Activated gamma-delta T cell treated with Interleukin-2 at 50 U/mL for 16 hours (primary cell): ENCODE data around the gene TPRG1L.
"Not testable (repeated sequence)": the region's sequence is repeated elsewhere in the genome, so short reads cannot be mapped to it uniquely, and the experiment has no call there.

Source experiments
- DNase-seq: peaks from one replicate; pipeline ENCODE4 v3.0.0-alpha.2; 2020

Gene TPRG1L

DNA sequence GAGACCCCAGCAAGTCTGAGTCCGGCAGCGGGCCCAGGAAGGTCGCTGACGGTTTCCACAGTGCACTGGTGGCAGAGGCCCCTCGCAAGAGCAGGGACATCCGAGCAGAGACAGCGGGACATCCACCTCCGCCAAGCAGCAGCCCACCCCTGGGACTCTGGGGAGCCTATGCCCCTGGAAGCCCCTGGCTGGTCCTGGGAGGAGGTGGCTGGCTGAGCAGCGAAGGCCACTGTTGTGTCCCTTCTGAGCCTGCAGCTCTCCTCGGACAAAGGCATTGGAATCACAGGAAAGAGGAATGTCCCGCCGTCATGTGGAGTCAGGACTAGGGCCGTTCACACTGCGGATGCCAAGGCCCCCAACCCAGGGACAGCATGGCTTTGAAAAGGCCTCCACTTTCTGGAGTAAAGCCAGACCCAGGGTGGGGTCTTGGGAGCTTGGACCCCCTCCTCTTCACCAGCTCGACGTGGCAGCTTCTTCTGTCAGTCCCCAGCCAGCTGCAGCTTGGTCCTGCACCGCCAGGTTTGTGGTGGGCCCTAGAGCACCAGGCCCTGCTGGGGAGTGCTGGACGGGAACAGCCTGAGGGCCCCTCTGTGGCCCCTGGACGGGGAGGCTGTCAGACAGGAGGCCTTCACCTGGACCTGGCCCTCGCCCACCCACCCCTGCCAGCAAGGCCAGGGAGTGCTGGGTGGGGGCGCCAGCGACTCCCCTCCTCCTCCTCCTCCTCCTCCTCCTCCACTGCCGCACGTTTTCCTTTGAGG, 14.9 kb upstream of the TPRG1L start:
- DNase-seq, result no peak

DNA sequence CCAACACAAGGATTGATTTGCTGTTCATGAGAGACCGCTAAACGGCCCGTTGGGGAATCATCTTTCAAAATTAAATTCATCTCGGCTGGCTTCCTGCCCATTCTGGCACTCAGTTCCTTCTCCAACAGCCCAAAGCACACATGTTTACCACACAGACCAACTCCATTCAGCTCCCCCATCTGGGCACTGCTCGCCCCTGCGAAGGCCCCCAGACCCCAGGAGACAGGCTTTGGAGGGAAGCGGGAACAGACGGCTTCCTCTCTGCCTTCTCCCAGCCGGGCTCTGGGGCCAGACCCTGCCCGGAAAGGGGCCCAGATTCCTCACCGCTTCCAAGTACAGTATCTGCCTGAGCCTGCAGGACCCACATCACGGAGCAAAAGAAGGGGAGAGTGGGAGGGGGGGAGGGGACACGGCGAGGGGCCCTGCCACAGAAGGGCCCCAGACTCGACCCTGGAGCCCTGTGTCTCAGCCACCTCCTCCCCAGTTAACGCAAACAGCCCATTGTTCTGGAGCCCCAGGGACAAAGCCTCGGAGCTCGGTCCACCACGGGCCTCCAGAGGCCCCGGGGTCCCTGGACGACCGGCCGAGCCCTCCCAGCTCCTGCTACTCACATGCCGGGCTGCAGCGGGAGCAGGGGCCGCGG, 14.2 kb upstream of the TPRG1L start:
- no peak for DNase-seq

DNA sequence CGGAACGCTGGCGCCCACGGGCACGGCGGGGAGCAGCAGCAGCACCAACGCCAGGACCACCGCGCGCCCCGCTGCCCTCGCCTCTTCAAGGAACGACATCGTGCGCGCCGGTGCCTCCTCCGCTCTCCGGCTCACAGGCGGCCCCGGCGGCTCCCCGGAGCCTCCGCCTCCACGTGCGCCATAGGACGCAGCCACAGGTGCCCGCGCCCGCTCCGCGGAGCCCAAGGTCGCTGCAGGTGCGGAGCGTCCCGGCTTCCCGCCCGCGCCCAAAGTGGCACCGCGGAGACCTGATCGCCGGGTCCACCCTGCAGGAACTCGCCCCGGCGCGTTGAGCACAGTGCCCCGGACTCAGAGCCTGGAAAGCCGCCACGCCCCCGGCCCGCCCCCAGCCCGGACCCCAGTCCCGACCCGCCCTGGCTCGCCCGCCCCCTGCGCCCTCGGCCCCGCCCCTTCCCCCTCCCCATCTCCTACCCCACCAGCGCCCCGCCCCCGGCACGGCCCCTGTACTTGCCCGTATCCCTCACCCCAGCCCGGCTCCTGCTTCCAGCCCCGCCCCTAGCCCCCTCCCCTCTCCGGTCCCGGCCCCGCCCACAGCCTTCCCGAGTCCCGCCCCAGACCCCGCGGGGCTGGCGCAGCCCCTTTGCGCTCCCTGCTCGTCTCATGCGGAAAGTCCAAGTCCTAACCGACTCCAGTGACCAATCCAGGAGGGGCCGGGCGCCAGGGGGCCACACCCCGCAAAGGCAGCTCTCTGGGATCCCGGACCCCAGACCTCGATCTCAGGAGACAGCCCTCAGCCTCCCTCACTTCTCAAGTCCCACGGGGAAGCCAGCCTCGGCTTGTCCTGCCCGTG, 13.4 kb upstream of the TPRG1L start, which contains the start of gene MEGF6:
Gene MEGF6, minus strand, starts transcription at position 339 of the 850 bp plus-strand sequence. Its CDS starts 240 bp downstream, at position 99.
- peak; percentile 55 for DNase-seq

DNA sequence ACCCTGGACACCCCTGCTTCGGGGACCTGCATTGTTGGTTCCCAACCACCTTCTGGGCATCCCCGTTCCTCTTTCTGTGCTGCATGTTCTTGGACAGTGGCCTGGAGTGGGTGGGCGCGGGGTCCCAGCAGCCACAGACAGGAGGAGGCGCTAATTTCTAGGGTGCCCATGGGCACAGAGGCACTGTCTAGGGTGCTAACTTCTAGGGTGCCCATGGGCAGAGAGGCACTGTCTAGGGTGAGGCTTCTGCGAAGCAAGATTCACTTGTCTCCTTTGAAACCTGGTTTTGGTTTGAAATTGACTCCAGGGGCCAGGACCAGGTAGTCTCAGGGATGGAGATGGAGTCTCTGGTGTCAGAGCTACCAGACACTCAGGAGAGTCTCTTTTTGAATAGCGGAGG, 12.7 kb upstream of the TPRG1L start:
- DNase-seq, result no peak

DNA sequence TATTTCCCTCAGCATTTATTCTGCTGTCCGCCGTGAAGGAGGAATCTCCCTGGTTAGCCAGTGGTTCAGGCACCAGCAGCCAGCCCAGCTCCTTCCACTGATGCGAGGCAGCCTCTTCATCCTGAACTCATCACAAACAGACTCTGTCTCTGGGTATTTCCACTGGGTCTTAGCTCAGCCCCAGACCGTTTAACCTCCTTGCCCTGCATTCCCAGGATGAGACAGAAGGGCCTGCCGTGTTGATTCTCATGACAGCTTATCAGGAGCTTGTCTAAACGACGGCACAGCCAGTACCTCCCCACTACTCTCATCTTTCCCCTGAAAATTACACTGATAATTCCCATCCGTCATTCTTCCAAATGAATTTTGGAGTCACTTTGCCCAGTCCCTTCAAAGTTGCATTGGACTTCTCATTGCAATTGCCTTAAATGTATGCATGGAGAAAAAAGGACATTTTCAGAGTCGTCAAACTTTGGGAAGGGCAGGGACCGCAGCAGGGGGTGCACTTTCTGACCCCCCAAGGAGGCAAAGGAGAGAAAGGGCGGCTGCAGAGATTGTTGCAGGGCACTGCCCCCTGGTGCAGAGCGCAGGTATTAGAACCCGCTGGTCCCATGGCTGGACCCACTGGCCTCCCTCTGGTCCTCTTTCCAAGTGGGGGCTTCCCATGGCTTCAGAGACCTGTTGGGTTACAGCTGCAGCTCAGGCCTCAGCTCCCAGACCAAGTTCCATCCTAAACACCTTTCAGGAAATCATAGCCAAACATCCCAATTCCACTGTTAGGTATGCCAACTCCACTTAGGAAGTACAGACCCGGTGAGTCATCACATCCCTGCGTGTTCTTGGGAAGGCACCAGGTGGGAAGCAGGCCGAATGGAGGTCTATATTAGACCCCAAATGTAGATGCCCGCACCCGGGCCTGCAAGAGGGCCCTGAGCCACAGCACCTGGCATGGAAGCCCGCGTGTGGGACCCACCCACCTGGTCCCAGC, 9.8 kb upstream of the TPRG1L start:
- DNase-seq, result peak; percentile 31

DNA sequence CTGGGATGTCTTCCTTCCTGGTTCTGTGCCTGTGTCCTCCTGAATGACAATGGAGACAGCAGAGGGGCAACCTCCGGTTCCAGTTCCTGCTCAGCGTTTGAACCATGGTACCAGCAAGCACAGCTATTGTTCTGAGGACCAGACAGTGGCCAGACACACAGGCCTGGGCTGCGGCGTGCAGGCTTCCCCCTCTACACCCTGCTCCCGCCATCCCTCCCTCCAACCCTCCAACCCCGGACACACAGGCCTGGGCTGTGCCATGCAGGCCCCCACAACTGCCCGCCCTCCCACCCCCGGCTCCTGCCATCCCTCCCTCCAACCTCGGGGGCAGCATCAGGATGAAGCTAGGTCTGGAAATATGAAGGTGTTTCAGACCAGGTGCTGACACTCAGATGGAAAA, 8.0 kb upstream of the TPRG1L start:
- no peak for DNase-seq

DNA sequence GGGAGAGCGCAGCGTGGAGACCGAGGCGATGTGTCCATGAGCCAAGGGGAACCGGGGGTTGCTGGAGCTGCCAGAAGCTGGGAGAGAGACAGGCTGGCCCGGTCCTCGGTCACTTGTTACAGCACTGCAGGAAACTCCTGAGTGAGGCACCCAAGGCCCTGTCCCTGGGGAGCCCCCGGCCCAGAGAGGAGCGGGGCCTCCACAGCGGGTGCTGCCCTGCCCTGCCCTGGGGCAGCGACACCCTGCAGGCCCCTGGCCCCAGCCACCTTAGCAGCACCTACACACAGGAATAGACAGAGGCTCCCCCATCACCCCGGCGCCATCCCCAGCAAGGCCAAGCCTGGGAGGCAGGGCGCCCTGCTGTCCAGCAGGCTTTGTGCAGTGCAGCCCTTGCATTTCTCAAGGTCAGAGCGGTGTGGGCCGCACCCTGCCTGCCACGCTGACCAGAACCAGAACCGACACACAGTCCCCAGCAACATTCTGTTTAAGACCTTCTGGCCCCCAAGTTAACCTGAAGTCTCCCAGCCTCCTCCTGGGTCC, 6.9 kb upstream of the TPRG1L start:
- no peak for DNase-seq

DNA sequence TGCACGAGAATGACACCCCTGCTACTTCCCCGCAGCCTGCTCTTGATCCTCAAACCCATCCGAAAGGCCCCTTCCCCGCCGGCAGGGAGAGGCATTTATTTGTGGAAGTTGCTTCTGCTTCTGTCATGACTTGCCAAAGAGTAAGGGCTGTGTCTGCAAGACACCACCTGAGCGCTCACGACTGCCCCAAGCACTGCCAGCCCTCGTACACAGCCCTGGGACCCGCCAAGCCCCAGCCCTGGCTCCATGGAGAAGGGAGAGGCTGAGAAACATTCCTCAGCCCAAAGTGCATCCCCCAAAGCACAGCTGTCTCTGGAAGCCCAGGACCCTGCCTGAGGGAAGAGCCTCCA, 6.3 kb upstream of the TPRG1L start:
- DNase-seq, result no peak

DNA sequence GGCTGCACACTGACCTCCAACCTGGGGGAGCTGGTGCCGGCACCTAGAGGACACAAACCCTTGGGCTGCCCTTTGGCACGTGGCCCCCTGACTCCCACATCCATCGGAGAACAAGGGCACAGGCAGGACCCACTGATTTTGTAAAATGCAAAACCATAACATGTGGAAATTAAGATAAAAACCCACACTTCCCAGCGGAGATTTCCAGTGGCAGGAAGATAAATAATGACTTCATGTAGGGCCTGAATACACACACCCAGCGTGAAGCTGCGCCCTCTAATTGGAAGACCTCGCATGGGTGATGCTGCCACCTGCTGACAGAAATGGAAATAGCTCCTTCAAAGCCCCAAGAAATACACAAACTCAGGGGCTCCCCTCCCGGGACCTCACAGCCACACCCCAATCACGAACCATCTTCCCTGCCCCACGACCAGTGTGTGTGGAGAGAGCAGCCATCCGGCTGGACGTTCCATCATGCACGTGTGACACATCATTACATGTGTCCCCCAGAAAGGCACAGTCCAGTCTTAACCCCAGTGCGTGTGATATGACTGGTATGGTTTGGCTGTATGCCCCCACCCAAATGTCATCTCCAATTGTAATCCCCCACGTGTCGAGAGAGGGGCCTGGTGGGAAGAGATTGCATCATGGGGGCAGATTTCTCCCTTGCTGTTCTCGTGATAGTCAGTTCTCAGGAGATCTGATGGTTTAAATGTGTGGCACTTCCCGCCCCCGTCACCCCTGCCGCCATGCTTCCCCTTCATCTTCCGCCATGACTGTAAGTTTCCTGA, 5.7 kb upstream of the TPRG1L start:
- peak; percentile 79 for DNase-seq

DNA sequence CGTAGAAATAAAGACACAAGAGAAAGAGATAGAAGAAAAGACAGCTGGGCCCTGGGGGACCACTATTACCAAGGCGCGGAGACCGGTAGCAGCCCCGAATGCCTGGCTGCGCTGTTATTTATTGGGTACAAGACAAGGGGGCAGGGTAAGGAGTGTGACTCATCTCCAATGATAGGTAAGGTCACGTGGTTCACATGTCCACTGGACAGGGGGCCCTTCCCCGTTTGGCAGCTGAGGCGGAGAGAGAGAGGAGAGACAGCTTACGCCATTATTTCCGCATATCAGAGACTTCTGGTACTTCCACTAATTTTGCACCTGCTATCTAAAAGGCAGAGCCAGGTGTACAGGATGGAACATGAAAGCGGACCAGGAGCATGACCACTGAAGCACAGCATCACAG, 4.1 kb upstream of the TPRG1L start:
- no peak for DNase-seq

DNA sequence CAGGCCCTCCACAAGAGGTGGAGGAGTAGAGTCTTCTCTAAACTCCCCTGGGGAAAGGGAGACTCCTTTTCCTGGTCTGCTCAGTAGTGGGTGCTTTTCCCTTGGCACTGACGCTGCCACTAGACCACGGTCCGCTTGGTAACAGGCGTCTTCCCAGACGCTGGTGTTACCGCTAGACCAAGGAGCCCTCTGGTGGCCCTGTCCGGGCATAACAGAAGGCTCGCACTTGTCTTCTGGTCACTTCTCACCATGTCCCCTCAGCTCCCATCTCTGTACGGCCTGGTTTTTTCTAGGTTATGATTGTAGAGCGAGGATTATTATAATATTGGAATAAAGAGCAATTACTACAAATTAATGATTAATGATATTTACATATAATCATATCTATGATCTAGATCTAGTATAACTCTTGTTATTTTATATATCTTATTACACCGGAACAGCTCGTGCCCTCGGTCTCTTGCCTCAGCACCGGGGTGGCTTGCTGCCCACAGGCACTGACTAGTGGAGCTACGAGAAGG, 3.6 kb upstream of the TPRG1L start:
- not testable (repeated sequence) for DNase-seq

DNA sequence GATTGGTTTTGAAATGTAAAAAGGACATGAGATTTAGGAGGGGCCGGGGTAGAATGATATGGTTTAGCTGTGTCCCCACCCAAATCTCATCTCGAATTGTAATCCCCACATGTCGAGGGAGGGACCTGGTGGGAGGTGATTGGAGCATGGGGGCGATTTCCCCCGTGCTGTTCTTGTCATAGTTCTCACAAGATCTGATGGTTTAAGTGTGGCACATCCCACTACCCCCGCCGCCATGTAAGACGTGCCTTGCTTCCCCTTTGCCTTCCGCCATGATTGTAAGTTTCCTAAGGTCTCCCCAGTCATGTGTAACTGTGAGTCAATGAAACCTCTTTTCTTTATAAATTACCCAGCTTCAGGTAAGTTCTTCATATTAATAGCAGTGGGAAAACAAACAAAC, 2.7 kb upstream of the TPRG1L start:
- DNase-seq, result not testable (repeated sequence)

DNA sequence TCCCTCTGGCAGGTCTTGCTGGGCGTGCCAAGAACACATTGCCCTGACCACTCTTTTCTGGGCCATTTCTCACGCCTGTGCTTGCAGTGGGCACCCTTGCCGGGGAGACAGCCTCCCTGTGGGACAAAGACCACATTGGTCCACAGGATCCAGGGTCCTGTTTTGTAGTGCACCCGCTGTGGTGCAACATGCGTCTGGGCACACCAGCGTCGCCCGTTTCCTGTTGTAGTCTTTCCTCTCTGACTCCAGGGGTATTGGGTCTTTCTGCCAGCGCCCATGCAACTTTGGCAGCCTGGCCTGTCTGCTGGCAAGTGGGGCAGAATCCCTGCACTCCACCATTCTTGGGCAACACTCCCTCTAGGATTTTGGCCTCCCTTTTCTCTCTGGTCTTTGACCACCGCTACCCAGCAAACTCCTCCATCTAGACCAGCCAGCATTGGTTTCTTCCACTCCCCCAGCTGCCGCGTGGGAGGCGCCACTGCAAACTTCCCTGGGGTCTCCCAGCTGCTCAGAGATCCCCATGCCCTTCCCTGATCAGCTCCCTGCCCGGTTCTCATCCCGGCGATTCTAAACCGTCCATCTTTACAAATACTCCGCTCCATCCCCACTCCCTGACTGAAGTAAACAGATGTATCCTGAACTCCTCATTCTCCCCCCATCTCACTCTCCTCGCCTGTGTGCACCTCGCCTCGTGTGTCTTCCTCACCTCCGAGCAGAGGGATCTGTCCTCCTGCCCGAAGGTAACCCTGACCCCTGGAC, 1.2 kb upstream of the TPRG1L start:
- no peak for DNase-seq

DNA sequence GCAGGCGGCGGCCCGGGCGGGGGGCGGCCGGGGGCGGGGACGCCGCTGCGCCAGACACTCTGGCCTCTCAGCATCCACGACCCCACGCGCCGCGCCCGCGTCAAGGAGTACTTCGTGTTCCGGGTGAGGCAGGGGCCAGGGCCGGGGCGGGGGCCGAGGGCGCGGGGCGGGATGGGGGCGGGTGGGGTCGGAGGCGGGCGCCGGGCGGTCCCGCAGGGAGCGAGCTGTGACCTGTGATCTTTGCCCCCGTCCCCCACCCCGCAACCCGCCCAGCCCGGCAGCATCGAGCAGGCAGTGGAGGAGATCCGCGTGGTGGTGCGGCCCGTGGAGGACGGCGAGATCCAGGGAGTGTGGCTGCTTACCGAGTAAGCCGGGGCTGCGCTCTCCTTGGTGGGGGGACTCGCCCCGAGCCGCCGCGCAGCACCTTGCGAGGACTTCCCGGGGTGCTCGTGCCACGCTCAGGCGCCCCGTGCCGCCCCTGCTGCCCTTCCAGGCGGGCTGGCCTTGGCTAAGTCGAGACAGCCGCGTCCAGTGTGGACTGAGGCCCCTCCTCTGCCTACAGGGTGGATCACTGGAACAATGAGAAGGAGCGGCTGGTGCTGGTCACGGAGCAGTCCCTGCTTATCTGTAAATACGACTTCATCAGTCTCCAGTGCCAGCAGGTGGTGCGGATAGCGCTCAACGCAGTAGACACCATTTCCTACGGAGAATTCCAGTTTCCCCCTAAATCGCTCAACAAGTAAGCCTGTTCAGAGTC, 514 bp downstream of the TPRG1L start:
- peak; percentile 31 for DNase-seq

DNA sequence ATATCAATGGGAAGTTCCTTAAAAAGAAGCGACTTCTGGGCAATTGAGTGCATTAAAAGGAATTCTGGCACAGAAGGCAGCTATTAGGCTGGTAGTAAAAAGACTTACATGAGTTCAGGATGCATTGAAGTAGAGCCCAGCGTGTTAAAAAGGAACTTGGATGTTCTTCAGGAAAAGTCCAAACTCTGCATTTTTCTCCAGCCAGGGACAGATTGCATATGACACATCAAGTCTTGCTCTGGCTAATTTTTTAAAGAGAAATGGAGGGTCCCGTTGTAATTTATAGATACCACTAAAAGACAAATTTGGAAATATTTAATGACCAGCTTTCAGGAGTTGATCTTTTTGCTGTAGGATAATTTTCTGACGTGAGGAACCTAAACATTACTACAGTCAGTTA, 1.2 kb downstream of the TPRG1L start:
- DNase-seq, result no peak

DNA sequence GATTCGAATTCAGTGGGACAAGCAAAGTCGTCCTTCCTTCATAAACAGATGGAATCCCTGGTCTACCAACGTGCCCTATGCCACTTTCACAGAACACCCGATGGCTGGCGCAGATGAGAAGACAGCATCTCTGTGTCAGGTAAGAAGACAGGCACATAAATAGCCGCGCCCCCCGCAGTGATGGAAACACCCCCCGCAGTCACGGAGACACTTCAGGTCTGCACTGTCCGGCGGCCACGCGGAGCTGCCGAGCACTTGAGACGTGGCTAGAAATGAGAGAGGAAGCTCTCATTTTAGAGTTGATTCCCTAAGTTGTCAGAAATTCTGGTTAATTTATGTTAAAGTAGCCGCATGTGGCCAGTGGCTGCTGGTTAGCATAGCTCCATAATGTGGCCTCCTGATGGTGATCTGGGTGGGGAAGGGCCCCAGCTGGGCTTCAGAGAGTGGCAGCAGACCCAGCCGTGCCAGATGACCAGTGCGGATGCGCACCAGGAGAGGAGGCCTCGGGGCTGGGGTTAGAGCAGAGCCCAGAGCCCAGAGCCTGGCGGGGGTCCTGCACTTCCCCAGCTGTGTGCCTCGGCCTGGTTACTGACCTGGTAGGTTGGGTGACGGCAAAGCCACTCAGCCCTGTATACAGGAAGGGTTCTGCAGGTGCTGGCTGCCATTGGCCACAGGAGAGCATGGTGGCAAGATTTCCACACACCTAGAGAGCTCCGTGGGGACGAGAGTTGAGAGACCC, 2.9 kb downstream of the TPRG1L start:
- DNase-seq, result no peak

DNA sequence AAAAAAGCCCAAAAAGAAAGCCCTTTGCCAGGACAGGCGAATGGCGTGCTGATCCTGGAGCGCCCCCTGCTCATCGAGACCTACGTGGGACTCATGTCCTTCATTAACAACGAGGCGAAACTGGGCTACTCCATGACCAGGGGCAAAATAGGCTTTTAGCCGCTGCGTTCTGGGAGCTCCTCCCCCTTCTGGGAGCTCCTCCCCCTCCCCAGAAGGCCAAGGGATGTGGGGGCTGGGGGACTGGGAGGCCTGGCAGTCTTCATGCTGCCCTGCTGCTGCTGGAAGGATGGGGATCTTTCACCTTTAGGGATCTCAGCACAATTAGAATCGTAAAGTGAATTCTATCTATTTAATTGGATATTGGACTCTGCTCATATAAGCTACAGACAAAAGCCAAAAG, 3.6 kb downstream of the TPRG1L start:
- DNase-seq, result no peak

DNA sequence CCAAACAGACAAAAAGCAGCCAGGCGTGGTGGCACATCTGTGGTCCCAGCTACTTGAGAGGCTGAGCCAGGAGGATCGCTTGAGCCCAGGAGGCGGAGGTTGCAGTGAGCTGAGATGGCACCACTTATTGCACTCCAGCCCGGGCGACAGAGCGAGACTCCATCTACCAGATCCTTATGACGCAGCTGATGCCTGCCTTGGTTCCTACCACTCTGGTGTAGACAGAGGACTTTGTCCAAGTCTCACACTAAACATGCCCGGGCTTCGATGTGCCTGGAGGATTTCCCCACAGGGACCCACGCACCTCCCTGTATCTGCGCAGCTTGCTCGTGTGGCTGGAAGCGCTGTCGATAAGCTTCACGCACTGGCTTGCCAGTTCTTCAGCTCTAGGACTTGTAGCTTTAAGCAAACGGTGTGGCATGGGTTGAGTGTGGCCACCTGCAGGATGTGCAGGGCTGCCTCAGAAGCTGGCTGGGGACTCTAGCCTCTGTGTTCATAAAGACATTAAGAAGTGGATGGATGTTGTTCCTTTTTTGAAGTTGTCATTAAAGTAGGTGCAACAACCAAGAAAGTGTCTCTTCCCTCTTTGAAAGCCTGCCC, 4.8 kb downstream of the TPRG1L start:
- no peak for DNase-seq
